Measurements from ENCODE around the gene ZFP91.

GRCh38 chr11:58594826-58595225 lies 16.0 kb downstream of the ZFP91 start:
- TF ChIP-seq EZH2 (IDR thresholded peaks at IDR 0.05; ENCODE audit: insufficient read depth, poor library complexity, severe bottlenecking): no peak
- no peak for TF ChIP-seq EZH2phosphoT487 (IDR thresholded peaks at IDR 0.05; ENCODE audit: insufficient read depth, low read depth)

Measured in GM23248 (cell line).